SK-N-SH treated with all-trans-retinoic acid at 6 μM for 48 hours (cell line): Measurements from ENCODE around the gene SUPT3H.

ENCODE experiments used
- ATAC-seq: fragments of 200-7000 bp; cut with Tn5 transposase; 3 replicates; pipeline ENCODE4 v1.9.1; 2020; ENCODE audit warnings: mild to moderate bottlenecking, moderate library complexity
- ARNTL ChIP-seq: fragments of 450-650 bp; formaldehyde crosslinking; IDR thresholded peaks from 2 replicates; pipeline ENCODE4 v1.5.0; 2020; ENCODE audit warnings: low read depth, mild to moderate bottlenecking, moderate library complexity, borderline replicate concordance
- BACH2 ChIP-seq: fragments of 250-450 bp; sonication (Bioruptor Pico); IDR thresholded peaks from 2 replicates; pipeline ENCODE4 v1.9.0; 2021; ENCODE audit warnings: mild to moderate bottlenecking, borderline replicate concordance
- CSDC2 ChIP-seq: fragments of 250-450 bp; sonication (Bioruptor Pico); IDR thresholded peaks from 2 replicates; pipeline ENCODE4 v1.5.0; 2020; ENCODE audit warnings: mild to moderate bottlenecking, moderate library complexity
- ESRRG ChIP-seq: fragments of 250-450 bp; sonication (Bioruptor Pico); IDR thresholded peaks from 2 replicates; pipeline ENCODE4 v1.6.1; 2021; ENCODE audit warnings: mild to moderate bottlenecking
- GLIS3 ChIP-seq: fragments of 250-450 bp; sonication (Bioruptor Pico); IDR thresholded peaks from 2 replicates; pipeline ENCODE4 v1.5.0; 2020; ENCODE audit warnings: mild to moderate bottlenecking, moderate library complexity
- ISL1 ChIP-seq: fragments of 250-450 bp; sonication (Bioruptor Pico); IDR thresholded peaks from 2 replicates; pipeline ENCODE4 v2.1.2; 2022; ENCODE audit warnings: mild to moderate bottlenecking, moderate library complexity
- OSR1 ChIP-seq: fragments of 250-450 bp; sonication (Bioruptor Pico); IDR thresholded peaks from 2 replicates; pipeline ENCODE4 v1.8.0; 2022; ENCODE audit warnings: moderate library complexity, mild to moderate bottlenecking, inconsistent platforms
- PPARA ChIP-seq: fragments of 250-450 bp; sonication (Bioruptor Pico); IDR thresholded peaks from 2 replicates; pipeline ENCODE4 v1.5.0; 2020; ENCODE audit warnings: mild to moderate bottlenecking, borderline replicate concordance
- SNAI2 ChIP-seq: fragments of 250-450 bp; sonication (Bioruptor Pico); IDR thresholded peaks from 2 replicates; pipeline ENCODE4 v1.5.0; 2020; ENCODE audit warnings: mild to moderate bottlenecking, moderate library complexity
- TCF4 ChIP-seq: fragments of 250-450 bp; sonication (Bioruptor Pico); IDR thresholded peaks from 2 replicates; pipeline ENCODE4 v1.8.0; 2021; ENCODE audit warnings: mild to moderate bottlenecking, moderate library complexity, borderline replicate concordance
- TOX ChIP-seq: fragments of 250-450 bp; sonication (Bioruptor Pico); IDR thresholded peaks from 2 replicates; pipeline ENCODE4 v1.8.0; 2021; ENCODE audit warnings: mild to moderate bottlenecking, moderate library complexity, borderline replicate concordance
- ZC3H10 ChIP-seq: fragments of 250-450 bp; sonication (Bioruptor Pico); IDR thresholded peaks from 2 replicates; pipeline ENCODE4 v1.5.1; 2021; ENCODE audit warnings: mild to moderate bottlenecking, moderate library complexity
- ZFP3 ChIP-seq: fragments of 250-450 bp; sonication (Bioruptor Pico); IDR thresholded peaks from 2 replicates; pipeline ENCODE4 v1.5.0; 2020; ENCODE audit warnings: mild to moderate bottlenecking, moderate library complexity
- ZFP30 ChIP-seq: fragments of 450-650 bp; formaldehyde crosslinking; IDR thresholded peaks from 2 replicates; pipeline ENCODE4 v1.5.0; 2022; ENCODE audit warnings: mild to moderate bottlenecking, moderate library complexity
- ZNF70 ChIP-seq: fragments of 450-650 bp; formaldehyde crosslinking; IDR thresholded peaks from 2 replicates; pipeline ENCODE4 v1.5.0; 2020; ENCODE audit warnings: mild to moderate bottlenecking, moderate library complexity
- ZNF8 ChIP-seq: fragments of 450-650 bp; formaldehyde crosslinking; IDR thresholded peaks from 2 replicates; pipeline ENCODE4 v1.5.0; 2020; ENCODE audit warnings: mild to moderate bottlenecking, moderate library complexity
- TF ChIP-seq, protein P1 (sequence below): fragments of 250-450 bp; sonication (Bioruptor Pico); IDR thresholded peaks from 2 replicates; pipeline ENCODE4 v1.5.0; 2020; ENCODE audit warnings: mild to moderate bottlenecking, moderate library complexity
- TF ChIP-seq, protein P2 (sequence below): fragments of 250-450 bp; sonication (Bioruptor Pico); IDR thresholded peaks from 2 replicates; pipeline ENCODE4 v1.8.0; 2020; ENCODE audit warnings: mild to moderate bottlenecking, moderate library complexity, borderline replicate concordance
- TF ChIP-seq, protein P3 (sequence below): fragments of 250-450 bp; sonication (Bioruptor Pico); IDR thresholded peaks from 2 replicates; pipeline ENCODE4 v1.5.1; 2021; ENCODE audit warnings: mild to moderate bottlenecking, moderate library complexity
- TF ChIP-seq, protein P4 (sequence below): fragments of 250-450 bp; sonication (Bioruptor Pico); IDR thresholded peaks from 2 replicates; pipeline ENCODE4 v1.8.0; 2021; ENCODE audit warnings: low read depth, mild to moderate bottlenecking, moderate library complexity, borderline replicate concordance

Gene SUPT3H

DNA sequence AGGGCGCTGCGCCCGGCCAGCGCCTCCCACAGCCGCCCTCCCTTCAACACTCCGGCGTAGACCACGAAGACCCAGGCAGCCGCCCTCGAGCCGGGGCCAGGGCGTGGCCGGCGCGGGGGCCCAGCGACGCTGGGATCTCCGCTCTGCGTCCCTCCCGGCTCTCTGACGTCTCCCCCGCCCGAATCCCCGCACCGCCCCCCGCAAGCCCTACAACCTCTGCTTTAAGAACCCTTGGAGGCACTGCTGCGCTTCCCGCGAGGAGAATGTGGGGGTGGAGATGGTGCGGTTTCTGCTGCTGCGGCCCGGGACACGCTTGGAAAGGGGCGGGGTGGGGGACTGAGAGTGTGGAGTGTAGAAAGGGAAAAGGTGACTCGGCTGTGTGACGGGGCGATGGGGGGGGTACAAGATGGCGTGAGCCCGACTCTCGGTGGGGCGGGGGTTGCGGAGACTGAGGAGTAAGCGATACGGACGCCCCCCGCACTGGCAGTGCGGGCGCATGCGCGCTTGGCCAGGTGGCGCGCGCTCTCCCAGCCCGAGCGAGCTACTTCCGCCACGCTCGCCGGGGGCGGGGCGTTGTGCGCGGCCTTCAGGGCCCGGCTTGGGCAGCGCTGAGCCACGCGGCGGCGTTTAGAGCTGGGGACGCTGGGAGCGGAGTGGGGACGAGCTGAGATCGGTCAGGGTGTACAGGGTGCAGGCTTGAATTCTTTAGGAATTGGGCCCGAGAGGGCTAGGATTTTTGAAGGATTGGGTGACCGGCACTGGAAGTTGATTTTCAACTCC is at the start of gene SUPT3H:
TSS of gene SUPT3H (minus strand) at position 381 of the 780 bp plus-strand sequence.
- TF ChIP-seq, protein P1, sequence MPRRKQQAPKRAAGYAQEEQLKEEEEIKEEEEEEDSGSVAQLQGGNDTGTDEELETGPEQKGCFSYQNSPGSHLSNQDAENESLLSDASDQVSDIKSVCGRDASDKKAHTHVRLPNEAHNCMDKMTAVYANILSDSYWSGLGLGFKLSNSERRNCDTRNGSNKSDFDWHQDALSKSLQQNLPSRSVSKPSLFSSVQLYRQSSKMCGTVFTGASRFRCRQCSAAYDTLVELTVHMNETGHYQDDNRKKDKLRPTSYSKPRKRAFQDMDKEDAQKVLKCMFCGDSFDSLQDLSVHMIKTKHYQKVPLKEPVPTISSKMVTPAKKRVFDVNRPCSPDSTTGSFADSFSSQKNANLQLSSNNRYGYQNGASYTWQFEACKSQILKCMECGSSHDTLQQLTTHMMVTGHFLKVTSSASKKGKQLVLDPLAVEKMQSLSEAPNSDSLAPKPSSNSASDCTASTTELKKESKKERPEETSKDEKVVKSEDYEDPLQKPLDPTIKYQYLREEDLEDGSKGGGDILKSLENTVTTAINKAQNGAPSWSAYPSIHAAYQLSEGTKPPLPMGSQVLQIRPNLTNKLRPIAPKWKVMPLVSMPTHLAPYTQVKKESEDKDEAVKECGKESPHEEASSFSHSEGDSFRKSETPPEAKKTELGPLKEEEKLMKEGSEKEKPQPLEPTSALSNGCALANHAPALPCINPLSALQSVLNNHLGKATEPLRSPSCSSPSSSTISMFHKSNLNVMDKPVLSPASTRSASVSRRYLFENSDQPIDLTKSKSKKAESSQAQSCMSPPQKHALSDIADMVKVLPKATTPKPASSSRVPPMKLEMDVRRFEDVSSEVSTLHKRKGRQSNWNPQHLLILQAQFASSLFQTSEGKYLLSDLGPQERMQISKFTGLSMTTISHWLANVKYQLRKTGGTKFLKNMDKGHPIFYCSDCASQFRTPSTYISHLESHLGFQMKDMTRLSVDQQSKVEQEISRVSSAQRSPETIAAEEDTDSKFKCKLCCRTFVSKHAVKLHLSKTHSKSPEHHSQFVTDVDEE (CRISPR knock-in tag), result 0 out of 2 replicates have a peak, but pooled peaks have one; percentile 8
- TF ChIP-seq ISL1 (CRISPR knock-in tag), result no peak
- TF ChIP-seq TCF4, result no peak
- TF ChIP-seq ARNTL, result no peak
- TF ChIP-seq, protein P2, sequence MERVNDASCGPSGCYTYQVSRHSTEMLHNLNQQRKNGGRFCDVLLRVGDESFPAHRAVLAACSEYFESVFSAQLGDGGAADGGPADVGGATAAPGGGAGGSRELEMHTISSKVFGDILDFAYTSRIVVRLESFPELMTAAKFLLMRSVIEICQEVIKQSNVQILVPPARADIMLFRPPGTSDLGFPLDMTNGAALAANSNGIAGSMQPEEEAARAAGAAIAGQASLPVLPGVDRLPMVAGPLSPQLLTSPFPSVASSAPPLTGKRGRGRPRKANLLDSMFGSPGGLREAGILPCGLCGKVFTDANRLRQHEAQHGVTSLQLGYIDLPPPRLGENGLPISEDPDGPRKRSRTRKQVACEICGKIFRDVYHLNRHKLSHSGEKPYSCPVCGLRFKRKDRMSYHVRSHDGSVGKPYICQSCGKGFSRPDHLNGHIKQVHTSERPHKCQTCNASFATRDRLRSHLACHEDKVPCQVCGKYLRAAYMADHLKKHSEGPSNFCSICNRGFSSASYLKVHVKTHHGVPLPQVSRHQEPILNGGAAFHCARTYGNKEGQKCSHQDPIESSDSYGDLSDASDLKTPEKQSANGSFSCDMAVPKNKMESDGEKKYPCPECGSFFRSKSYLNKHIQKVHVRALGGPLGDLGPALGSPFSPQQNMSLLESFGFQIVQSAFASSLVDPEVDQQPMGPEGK (CRISPR knock-in tag), result peak; percentile 81
- no peak for TF ChIP-seq PPARA (CRISPR knock-in tag)
- TF ChIP-seq GLIS3 (CRISPR knock-in tag), result 0 out of 2 replicates have a peak, but pooled peaks have one; percentile 64
- no peak for TF ChIP-seq ZC3H10 (CRISPR knock-in tag)
- TF ChIP-seq, protein P3, sequence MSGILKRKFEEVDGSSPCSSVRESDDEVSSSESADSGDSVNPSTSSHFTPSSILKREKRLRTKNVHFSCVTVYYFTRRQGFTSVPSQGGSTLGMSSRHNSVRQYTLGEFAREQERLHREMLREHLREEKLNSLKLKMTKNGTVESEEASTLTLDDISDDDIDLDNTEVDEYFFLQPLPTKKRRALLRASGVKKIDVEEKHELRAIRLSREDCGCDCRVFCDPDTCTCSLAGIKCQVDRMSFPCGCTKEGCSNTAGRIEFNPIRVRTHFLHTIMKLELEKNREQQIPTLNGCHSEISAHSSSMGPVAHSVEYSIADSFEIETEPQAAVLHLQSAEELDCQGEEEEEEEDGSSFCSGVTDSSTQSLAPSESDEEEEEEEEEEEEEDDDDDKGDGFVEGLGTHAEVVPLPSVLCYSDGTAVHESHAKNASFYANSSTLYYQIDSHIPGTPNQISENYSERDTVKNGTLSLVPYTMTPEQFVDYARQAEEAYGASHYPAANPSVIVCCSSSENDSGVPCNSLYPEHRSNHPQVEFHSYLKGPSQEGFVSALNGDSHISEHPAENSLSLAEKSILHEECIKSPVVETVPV (CRISPR knock-in tag), result no peak
- TF ChIP-seq ESRRG (CRISPR knock-in tag), result no peak
- no peak for TF ChIP-seq BACH2 (CRISPR knock-in tag)
- TF ChIP-seq, protein P4, sequence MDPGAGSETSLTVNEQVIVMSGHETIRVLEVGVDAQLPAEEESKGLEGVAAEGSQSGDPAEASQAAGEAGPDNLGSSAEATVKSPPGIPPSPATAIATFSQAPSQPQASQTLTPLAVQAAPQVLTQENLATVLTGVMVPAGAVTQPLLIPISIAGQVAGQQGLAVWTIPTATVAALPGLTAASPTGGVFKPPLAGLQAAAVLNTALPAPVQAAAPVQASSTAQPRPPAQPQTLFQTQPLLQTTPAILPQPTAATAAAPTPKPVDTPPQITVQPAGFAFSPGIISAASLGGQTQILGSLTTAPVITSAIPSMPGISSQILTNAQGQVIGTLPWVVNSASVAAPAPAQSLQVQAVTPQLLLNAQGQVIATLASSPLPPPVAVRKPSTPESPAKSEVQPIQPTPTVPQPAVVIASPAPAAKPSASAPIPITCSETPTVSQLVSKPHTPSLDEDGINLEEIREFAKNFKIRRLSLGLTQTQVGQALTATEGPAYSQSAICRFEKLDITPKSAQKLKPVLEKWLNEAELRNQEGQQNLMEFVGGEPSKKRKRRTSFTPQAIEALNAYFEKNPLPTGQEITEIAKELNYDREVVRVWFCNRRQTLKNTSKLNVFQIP (CRISPR knock-in tag), result peak; percentile 63; the same call in 1 of the 2 replicates
- TF ChIP-seq SNAI2 (CRISPR knock-in tag), result no peak
- peak; percentile 93 for ATAC-seq

DNA sequence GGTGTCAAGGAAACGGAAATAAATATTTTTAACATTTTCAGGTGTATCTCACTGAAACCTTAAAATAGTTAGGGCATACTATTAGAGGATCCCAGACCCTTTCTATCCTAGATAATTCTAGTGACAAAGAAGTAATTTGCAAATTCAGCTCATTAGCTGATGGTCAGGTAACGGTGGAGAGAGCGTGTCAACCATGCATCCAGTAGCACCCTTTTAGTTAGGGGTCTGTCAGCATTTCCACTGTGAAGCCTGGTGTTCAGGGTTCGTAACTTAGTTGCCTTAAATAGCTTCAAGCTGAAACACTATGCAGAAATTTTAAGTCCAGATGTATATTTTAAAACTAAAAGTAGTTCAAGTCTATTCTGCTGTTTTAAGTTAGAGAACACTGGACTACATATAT is 48.5 kb upstream of the SUPT3H start:
- ATAC-seq, result no peak
- TF ChIP-seq, protein P4 (CRISPR knock-in tag), result no peak
- TF ChIP-seq CSDC2 (CRISPR knock-in tag), result no peak
- TF ChIP-seq ZNF70 (CRISPR knock-in tag), result no peak
- no peak for TF ChIP-seq PPARA (CRISPR knock-in tag)
- no peak for TF ChIP-seq ZNF8 (CRISPR knock-in tag)
- no peak for TF ChIP-seq OSR1 (CRISPR knock-in tag)
- TF ChIP-seq ZC3H10 (CRISPR knock-in tag), result no peak
- no peak for TF ChIP-seq GLIS3 (CRISPR knock-in tag)
- no peak for TF ChIP-seq BACH2 (CRISPR knock-in tag)
- no peak for TF ChIP-seq ZFP3
- TF ChIP-seq ZFP30 (CRISPR knock-in tag), result no peak
- TF ChIP-seq, protein P1 (CRISPR knock-in tag), result no peak
- no peak for TF ChIP-seq SNAI2 (CRISPR knock-in tag)
- TF ChIP-seq, protein P3 (CRISPR knock-in tag), result no peak
- TF ChIP-seq TOX (CRISPR knock-in tag), result no peak
